Retinal pigment epithelial cell (primary cell): ENCODE results near the gene RTL10.

ENCODE experiments used
- DNase-seq: peaks from one replicate; pipeline ENCODE4 v3.0.0-alpha.2; 2010; ENCODE audit warnings: low read depth
- H3K4me3 ChIP-seq: 2 replicates; pipeline ENCODE4 v1.5.1; 2011; ENCODE audit warnings: mild to moderate bottlenecking, low read length, control low read depth, moderate library complexity
- CTCF ChIP-seq: conservative IDR thresholded peaks from 2 replicates; pipeline ENCODE4 v1.5.1; 2011; ENCODE audit warnings: low read depth, low read length, control low read depth, inconsistent platforms

RTL10 gene

GRCh38 chr22:19900707-19901436 is 46.2 kb upstream of the RTL10 start:
- no peak for TF ChIP-seq CTCF
- no peak overlapping the region for H3K4me3 ChIP-seq
- DNase-seq = no peak

DNA sequence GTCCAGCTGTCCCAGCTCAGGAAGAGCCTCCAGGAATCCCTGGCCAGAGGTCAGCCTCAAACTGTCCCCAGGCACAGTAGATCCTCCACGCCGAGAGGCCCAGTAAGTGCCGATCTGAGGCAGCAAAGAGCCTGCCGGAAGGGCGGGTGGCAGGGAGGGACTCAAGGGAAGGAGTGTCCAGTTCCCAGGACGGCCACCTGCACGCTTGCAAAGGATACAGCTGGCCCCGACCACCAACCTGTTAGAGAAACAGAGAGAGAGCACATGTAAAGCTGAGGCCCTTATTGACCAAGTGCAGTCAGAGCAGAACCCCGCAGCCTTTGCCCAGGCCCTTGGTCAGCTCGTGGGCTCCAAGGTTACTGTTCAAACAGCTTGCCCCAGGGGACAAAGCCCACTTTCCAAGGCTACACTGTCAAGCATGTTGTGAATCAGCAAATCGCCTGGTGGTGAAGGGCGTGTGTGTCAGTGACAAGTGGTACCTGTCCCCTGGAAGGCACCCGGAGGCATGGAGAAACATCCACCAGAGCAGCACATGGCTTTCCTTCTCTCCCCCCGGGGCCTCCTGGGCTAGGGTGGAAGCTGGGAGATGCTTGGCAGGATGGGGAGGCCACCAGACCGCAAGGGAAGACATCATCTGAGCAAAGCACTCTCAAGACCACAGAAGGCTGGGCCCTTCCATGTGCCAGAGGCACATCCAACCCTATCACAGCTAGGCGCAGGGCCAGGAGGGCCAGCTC is 44.3 kb upstream of the RTL10 start:
- DNase-seq = no peak
- no peak overlapping the region for H3K4me3 ChIP-seq
- TF ChIP-seq CTCF = no peak

DNA sequence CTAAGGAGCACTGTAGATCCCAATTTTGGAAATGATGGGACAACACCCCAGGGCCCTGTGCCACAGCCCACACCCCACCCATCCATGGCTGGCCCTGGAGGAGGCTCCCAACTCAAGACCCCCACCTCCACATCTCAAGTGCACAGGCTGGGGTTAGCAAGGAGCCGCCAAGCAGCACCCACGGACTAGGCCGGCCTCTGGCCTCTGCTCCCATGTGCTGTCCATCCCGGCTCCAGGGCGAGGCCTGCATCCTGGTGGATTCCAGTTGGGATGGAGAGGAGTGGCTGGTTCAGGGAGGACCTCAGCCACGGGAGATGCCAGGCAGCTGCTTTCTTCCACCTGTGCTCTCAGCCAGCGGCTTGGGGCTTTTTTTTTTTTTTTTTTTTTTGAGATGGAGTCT is 43.5 kb upstream of the RTL10 start:
- no peak for DNase-seq
- no peak overlapping the region for H3K4me3 ChIP-seq
- TF ChIP-seq CTCF = no peak

GRCh38 chr22:19897726-19898125 is 43.1 kb upstream of the RTL10 start:
- H3K4me3 ChIP-seq = no peak overlapping the region
- DNase-seq = no peak
- no peak for TF ChIP-seq CTCF

DNA sequence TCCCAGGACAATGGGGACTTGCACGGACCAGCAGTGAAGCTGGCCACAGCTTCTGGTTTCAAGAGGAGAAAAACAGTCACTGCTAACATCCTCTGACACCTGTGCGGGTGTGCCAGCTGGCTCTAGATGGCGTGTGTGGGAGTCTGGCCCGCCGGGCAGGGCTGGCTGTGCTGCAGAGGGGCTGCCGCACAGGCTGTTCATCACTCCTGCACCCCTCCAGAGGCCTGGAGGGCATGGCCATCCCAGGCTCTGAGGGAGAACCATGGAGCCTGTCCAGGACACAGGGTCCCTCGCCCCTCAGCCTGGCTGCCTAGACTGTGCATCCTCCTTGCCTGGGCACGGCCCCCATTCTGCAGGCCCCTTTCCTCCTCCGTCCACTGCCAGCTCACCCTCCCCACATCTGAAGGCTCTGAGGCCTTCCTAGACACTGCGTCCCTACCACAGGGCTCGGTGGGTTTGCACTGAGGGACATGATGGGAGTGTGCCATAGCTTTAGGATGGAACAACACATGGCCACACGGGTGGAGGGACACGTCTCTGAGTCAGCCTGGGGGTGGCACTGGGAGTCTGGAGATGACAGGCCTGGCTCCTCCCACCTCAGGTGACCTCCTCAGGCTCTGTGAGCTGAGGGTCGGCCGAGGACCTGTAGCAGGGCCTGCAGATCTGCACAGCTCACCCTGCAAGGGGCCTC is 42.1 kb upstream of the RTL10 start:
- H3K4me3 ChIP-seq = no peak overlapping the region
- no peak for TF ChIP-seq CTCF
- DNase-seq = no peak

- TF ChIP-seq CTCF = no peak
- no peak overlapping the region for H3K4me3 ChIP-seq
- DNase-seq = no peak
Measured at GRCh38 chr22:19895160-19895849, 40.6 kb upstream of the RTL10 start.
